GM18868 (cell line): ENCODE measurements around the gene RBX1.
"Not testable (repeated sequence)": the region's sequence is repeated elsewhere in the genome, so short reads cannot be mapped to it uniquely, and the experiment has no call there.

Experiments used
- ATAC-seq: cut with Tn5 transposase; IDR thresholded peaks from one replicate; pipeline ENCODE4 v1.9.1; 2021; ENCODE audit warnings: mild to moderate bottlenecking, moderate library complexity; ENCODE audit not compliant: unreplicated experiment

Gene RBX1

DNA sequence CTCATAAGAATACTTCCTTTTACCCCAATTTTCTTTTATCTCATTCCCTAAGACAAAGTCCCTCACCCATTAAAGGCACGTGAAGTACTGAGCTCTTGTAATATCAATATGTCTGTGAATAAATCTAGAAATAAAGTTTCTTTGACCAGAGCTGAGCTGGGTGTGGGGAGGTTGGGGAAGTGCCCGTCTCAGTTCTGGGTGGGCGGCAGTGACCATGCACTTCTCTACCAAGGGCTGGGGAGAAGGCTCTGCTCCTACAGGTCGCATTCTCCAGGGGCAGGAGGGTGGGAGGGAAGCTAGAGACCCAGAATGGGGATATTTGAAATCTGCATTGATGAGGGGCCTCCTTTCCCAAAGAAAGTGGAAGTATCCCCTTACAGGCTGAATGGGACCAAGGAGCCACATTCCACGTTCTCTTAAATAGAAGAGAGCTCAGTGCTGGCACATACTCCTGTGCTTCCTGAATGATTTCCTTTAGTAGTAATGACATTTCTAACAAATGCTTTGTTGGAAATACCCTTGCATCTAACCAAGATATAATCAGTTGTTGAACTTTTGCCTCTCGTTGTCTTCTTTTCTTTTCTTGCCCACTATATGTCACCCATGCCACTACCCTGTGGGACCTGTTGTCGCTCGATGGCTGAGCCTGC, 16.1 kb downstream of the RBX1 start:
- no peak for ATAC-seq

DNA sequence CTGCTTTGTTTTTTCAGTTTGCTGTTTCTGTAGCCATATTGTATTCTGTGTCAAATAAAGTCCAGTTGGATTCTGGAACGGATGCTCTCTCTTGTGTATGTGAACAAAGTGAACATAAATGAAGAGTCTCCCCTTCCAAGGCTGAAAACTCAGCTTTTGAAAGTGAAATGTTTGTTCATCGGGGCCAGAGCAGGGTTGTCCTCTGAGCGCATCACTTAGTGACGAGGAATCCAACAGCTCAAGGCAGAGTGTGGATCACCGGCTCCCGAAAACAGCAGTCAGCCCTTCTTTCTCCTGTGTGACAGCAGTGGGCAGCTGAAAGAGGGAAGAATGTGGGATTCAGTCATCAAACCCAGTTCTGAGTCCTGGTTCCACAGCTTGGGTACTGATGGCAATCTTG, 21.4 kb downstream of the RBX1 start:
- ATAC-seq: no peak

DNA sequence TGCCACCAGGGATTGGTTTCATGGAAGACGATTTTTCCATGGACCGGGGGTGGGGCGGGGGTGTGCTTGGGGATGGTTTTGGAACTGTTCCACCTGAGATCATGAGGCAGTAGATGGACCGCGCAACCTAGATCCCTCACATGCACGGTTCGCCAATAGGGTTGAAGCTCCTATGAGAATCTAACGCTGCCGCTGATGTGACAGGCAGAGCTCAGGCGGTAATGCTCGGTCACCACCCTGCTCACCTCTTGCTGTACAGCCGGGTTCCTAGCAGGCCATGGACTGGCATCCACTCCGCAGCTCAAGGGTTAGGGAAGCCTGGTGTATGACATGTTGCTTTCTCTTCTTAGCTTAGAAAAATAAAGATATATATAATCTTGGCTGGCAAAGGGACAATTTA, 22.0 kb downstream of the RBX1 start:
- ATAC-seq: no peak

DNA sequence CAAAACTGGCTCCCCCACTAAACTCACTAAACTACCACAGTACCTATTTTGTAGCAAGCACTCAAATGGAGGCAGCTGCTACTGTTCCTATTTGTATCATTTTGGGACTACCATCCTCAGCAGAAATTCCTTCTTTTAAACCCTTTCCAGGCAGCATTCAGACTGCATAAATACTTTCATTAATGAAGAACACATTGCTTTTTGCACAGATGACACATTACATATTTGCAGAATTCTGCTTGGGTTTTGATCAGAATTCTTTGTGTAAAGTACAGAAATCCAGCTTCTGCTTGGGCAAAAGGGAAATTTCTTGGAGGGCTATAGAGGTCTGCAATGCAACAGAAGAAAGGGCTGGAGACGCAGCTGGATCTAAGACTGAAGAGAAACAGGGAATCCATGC, 24.2 kb downstream of the RBX1 start:
- ATAC-seq: no peak

DNA sequence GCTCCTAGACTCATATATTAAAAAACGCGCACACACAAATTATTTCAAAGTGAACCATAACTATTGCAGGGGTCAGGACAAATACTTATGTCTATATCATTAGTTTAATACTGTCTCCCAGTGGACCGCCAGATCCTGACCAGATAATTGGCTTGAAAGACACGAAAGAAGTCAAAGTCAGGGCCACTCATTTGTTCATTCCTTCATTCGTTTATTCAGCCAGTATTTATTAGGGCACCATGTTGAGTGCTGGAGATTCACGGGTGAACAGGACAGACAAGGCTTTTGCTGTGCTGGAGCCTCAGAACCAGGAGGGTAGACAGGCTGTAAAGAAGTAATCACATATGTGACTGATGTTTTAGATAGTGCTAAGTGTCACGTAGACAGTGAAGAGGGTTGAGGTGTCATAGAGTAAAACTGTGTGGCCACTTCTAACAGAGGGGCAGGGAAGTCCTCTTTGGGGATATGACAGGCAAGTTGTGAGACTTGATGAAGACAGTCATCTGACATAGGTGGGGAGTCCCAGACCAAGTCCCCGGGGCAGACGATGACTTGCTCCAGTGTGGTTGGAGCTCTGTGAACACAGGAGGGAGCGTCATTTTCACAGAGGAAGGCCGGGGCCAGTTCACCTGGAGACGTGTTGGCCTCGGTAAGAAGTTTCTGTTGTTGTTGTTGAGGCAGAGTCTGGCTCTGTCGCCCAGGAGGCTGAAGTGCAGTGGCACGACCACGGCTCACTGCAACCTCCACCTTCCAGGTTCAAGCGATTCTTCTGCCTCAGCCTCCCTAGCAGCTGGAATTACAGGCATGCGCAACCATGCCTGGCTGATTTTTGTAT, 25.9 kb downstream of the RBX1 start:
- no peak for ATAC-seq

DNA sequence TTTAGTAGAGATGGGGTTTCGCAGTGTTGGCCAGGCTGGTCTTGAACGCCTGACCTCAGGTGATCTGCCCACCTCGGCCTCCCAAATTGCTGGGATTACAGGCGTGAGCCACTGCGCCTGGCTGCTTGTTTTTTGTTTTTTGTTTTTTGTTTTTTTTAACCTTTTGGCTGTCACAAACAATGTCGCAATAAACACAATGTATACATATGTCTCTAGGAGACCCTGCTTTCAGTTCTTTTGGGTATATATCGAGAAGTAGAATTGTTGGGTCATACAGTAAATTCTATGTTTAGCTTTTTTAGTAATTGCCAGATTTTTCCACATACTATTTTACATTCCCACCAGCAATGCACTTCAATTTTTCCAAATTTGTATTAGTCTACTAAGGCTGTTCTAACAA, 28.0 kb downstream of the RBX1 start:
- no peak for ATAC-seq

DNA sequence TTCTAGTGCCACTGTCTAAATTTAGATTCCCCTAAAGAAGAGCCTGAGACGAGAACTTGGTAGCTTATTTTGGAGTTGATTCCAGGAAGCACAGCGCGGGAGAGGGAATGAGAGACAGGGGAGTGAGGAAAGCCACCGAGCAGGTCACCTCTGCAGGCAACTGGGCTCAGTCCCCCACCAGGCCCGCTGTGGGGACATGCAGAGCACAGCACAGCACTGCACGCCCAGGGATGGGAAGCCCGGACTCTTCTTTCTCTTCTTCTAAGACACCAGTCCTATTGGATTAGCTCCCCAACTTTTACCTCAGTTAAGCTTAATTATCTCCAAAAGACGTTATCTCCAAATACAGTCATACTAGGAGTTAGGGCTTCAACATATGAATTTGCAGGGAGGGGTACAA, 28.7 kb downstream of the RBX1 start:
- ATAC-seq: no peak

DNA sequence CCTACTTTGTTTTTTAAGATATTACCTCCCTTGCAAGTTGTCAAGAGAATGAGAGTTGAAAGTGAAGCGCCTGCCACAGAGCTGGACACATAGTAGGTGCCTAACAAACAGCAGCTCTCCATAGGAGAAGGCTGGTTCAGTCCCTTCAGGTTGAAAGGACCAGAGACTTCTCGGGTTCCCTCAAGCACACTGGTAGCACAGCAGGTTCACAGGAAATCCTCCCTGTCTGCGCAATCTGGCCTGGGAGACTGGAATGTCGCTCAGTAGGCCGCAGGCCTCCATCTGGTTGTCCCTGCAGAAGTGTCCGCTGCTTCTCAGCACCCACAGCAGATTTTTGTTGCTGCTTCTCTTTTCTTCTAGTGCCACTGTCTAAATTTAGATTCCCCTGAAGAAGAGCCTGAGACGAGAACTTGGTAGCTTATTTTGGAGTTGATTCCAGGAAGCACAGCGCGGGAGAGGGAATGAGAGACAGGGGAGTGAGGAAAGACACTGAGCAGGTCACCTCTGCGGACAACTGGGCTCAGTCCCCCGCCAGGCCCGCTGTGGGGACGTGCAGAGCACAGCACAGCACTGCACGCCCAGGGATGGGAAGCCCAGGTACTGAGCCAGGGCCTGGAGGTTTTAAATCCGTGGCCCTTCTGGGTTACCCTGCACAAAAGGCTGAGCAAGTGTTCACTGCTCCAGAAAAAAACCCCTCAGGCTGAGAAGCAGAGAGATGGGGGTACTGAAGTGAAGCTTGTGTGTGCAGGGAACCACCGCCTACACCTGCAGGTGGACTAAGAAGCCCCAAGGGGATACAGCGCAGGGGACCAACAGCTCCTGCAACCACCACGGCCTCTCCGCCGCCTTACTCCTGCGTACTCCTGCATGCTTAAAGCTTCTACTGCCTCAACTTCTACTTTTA, 31.6 kb downstream of the RBX1 start:
- no peak for ATAC-seq

DNA sequence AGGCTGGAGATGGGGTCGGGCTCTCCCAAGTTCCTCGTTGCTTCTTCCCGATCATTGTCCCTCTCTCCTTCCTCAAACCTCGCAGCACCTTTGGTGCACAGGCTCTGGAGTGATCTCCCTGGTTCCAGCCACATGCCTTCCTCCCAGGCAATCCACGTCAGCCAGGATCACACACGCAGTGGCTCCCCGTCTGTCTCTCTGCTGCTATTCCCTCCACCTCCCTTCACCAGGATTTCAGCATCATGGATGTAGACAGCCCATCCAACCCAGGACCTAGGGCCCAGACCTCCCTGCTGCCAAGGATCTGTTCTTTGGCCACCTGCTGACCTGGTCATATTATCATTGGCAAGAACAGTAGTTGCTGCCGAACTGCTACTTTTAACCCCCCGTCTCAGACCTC, 40.1 kb downstream of the RBX1 start:
- ATAC-seq: no peak

DNA sequence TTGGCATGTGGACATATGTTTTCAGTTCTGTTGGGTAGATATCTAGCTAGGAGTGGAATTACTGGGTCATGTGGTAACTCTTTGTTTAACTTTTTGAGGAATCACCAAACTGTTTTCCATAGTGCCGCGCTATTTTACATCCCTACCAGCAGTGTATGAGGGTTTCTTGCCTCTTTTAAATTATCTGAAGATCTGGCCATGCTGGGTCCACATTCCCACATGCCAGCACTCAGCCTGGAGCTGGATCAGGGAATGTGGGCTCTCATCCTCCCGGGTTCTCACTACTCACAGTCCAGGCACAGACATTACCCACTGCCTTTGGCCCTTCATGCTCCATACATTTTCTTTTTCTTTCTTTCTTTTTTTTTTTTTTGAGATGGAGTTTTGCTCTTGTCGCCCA, 44.6 kb downstream of the RBX1 start:
- ATAC-seq: no peak

DNA sequence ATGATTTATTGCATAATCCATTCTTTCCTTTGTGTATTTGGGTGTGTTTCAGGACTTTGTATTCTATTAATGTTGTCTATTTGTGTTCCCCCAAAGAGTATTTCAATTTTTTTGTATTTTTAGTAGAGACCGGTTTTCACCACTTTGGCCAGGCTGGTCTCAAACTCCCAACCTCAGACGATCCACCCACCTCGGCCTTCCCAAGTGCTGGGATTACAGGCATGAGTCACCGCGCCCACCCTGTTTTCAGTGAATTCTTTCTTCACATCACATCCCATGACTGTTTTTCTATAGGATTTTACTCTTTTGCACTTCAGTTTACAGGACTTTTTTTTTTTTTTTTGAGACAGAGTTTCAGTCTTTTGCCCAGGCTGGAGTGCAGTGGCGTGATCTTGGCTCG, 46.3 kb downstream of the RBX1 start:
- no peak for ATAC-seq

DNA sequence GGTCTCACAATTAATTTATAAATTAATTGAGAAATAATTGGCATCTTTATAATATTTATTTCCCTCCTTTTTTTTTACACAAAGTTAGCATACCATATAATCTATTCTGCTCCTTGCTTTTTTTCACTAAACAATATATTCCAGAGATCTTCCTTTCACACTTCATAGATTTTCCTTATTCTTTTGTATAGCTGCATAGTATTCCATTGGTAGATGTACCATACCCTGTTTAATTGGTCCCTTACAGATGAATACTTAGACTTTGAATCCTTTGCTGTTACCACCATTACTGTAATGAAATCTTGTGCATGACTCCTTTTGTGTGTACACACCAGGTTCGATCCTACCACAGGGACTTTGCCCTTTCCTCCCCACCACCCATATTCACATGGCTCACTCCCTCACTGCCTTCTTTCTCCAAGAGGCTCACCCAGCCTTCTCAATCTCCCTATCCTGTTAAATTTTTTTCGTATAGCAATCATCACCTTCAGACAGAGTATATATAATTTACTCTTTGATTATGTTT, 48.9 kb downstream of the RBX1 start:
- ATAC-seq: no peak

DNA sequence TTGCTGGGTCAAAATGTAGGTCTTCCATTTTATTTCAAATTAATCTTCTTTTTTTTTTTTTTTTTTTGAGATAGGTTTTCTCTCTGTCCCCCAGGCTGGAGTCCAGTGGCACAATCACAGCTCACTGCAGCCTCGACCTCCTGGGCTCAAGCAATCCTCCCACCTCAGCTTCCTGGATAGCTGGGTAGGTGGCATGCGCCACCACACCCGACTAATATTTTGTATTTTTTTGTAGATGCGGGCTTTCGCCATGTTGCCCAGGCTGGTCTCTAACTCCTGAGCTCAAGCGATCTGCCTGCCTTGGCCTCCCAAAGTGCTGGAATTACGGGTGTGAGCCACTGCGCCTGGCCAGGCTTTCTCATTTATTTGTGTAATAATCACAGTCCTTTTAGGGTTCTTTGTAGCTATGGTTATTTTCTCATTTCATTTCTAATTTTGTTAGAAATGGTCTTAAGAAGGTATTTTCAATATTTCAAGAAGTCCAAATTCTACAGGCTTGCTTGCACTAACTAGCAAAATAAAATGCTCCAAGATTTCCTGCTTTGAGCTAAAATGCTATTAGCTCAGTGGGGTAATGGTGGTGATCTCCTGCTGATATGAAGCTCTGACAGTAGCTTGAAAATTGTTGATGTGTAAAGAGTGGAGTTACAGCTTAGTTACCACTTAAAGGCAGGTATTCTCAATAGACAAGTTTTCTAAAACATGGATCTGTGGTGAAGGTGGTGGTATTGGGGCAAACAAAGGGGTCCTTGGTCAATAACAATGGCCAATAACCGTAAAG, 50.0 kb downstream of the RBX1 start:
- ATAC-seq: no peak

DNA sequence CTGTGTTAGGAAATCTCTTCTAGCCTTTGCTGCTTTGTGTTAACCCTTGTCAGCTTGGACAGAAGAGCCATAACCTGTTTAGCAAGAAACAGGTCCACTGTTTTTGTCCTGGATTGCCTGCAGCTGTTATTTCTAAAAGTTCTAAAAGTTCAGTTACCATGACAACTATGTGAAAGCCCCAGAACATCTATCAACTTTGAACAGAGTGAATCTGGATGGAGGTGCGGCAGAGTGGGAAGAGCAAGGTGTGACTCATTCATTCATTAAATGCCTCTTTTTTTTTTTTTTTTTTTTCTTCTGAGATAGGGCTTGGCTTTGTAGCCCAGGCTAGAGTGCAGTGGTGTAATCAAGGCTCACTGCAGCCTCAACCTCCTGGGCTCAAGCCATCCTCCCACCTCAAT, 50.5 kb downstream of the RBX1 start:
- ATAC-seq: no peak

DNA sequence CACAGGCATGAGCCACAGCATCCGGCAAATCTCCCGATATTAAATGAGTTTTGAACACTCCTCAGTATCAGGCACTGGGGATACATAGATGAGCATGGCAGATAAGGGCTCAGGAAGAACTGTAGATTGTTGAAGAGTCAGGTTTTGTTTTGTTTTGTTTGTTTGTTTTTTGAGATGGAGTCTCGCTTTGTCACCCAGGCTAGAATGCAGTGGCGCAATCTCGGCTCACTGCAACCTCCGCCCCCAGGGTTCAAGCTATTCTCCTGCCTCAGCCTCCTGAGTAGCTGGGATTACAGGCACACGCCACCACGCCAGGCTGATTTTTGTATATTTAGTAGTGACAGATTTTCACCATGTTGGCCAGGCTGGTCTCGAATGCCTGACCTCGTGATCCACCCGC, 51.2 kb downstream of the RBX1 start:
- ATAC-seq: not testable (repeated sequence)

DNA sequence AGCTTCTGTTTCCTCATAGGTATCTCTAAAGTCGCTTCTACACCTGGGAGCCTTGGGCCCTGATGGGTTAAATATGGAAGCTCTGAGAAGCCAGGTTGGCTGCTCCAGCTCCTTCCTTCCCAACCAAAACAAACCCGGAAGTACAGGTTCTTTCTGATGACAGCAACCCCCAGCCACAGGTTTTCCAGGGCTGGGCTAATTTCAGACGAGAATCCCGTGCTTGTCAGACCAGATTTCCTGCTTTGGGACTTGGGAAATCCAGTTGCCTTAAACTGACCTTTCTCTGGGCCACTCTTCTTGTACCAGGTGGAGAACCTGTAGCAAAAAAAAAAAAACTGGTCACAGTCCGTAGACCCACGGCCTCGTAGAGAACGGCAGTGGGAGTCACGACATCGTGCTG, 51.9 kb downstream of the RBX1 start:
- ATAC-seq: no peak

DNA sequence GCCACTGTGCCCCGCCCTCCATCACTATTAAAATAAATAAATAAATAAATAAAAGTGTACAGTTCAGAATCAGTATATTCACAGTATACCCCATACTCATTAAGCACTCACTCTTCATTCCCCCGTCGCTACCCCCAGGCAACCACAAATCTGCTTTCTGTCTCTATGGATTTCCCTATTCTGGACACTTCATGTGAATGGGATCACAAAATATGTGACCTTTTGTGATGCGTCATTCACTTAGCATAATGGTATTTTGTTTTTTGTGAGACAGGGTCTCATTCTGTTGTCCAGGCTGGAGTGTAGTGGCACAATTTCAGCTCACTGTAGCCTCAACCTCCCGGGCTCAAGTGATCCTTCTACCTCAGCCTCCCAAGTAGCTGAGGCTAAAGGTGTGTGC, 52.8 kb downstream of the RBX1 start:
- ATAC-seq: no peak

DNA sequence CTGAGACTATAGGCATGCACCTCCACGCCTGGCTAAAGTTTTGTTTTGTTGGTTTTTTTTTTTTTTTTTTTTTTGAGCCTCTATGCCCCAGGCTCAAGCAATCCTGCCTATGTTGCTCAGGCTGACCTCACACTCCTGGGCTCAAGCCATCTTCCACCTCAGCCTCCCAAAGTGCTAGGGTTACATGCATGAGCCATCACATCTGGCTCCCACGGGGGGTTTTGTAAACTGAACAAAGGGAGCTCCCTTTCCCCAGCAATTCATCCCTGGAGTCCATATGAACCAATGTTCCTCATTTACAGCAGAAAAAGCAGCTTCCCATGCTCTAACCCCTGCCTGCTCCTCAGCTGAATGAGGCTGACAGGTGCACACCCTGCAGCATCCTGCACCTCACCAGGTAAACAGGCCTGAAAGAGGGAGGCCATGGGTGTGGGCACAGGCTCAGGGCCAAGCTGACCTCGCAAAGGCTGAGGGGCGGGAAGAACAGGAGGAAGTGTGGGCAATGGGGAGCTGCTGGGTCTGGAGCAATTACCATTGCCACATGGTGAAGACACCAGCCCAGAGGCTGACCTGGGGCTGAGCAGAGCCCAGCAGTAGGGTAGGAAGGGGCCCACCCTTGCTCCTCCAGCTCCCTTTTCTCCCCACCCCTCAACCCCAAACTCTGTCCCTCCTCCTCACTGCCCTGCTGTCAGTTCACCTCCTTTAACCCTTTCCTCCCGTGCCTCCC, 58.2 kb downstream of the RBX1 start:
- ATAC-seq: no peak

DNA sequence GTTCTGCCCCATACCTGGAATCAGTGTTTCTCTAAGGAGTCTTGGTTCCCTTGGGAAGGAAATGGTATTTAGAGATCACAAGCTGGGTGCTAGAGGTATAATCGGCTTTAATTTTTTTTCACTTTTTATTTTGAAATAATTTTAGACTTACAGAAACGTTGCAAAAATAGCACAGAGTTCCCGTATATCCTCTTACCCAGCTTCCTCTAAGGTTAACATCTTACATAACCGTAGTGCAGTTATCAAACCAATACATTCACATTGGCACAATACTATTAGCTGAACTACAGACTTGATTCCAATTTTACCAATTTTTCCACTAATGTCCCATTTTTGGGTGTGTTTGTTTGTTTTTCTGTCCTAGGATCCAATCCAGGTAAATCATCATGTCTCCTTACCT, 63.8 kb downstream of the RBX1 start:
- ATAC-seq: no peak

DNA sequence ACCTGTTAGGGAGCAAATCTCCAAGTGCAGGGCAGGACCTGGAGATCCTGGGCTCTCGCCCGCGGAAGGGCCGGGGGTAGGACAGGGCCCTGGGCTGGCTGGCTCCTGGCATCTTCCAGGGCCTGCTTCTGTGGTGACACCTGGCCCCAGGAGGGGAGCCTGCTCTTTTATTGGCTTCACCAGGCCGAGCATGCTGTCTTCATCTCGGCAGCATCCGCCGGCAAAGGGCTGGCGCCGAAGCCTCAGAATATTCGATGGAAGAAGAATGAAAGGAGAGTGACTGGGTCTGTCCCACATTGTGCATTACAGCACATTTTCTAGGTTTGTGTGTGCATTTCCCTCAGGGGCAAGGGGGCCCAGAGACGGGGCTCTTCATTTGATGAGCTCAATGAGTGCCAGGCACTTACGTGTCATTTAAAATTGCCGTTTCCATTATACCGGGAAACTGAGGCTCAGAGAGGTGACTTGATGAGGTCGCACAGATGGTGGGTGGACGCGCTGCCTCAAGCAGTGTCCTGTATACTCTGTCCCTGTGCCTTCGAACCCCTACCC, 70.0 kb downstream of the RBX1 start:
- ATAC-seq: no peak
